NCI-H1694 treated with DMSO at 0.1 percent for 48 hours (cell line): Measurements from ENCODE around the gene A2ML1.
"Not testable (repeated sequence)": the region's sequence is repeated elsewhere in the genome, so short reads cannot be mapped to it uniquely, and the experiment has no call there.

Experiments used
- DNase-seq: peaks from one replicate; lab custom pipeline; 2025; lab: John Stamatoyannopoulos, UW

The A2ML1 gene

GRCh38 chr12:8855891-8856290 lies 33.5 kb downstream of the A2ML1 start:
- no peak for DNase-seq

DNA sequence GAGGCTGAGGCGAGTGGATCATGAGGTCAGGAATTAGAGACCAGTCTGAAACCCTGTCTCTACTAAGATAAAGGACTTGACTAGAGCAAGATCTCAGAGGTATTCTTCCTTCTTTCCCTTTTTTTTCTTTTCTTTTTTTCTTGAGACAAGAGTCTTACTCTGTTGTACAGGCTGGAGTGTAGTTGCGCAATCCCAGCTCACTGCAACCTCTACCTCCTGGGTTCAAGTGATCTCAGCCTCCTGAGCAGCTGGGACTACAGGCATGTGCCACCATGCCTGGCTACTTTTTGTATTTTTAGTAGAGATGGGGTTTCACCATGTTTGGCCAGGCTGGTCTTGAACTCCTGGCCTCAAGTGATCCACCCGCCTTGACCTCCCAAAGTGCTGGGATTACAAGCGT lies 37.0 kb downstream of the A2ML1 start:
- not testable (repeated sequence) for DNase-seq

GRCh38 chr12:8860165-8860961 lies 37.9 kb downstream of the A2ML1 start:
- DNase-seq, result peak; percentile 14

GRCh38 chr12:8866429-8866828 lies 44.0 kb downstream of the A2ML1 start:
- DNase-seq, result no peak

GRCh38 chr12:8867009-8867408 lies 44.6 kb downstream of the A2ML1 start:
- no peak for DNase-seq

- no peak for DNase-seq
Observed at GRCh38 chr12:8867786-8868185, 45.4 kb downstream of the A2ML1 start.

GRCh38 chr12:8870586-8870985 lies 48.2 kb downstream of the A2ML1 start:
- DNase-seq, result no peak

- no peak for DNase-seq
Observed at GRCh38 chr12:8871068-8871467, 48.6 kb downstream of the A2ML1 start.

GRCh38 chr12:8876887-8877286 lies 54.5 kb downstream of the A2ML1 start:
- no peak for DNase-seq

GRCh38 chr12:8886502-8887284 lies 64.3 kb downstream of the A2ML1 start:
- no peak for DNase-seq

DNA sequence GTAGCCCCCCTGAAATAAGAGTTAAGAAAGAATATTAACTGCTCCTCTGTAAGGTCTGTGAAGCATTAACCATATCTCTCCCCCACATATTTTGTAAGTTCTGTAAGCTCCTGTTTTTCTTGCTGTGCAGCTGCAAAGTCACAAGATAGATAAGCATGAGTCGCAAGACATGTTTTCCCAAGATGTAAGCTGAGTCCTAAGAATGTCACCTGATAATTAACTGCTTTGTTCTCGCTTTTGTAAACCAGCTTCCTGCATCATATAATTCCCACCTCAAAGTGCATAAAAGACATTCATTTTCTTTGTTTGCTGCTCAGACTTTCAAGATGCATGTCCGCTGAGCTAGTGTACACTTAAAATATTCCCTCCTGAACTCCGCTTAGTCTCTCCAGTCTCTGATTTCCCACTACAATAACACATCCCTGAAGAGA lies 64.9 kb downstream of the A2ML1 start:
- no peak for DNase-seq

GRCh38 chr12:8890313-8891085 lies 68.1 kb downstream of the A2ML1 start:
- DNase-seq, result peak; percentile 27

DNA sequence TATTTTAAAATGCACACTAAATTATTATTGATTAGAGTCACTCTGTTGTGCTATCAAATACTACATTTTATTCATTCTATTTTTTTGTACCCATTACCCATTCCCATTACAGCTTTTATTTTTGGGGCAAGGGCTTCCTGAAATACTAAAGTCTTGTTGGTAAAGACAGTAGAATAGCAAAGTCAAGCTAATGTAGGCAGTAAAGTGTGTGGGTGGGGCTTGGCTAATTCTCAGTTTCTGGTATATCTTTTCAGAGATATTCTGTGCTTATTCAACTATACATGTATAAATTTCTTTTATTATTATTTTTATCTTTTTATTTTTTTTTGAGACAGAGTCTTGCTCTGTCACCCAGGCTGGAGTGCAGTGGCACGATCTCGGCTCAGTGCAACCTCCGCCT lies 69.6 kb downstream of the A2ML1 start:
- no peak for DNase-seq

- DNase-seq, result no peak
Observed at GRCh38 chr12:8894378-8894777, 72.0 kb downstream of the A2ML1 start.

DNA sequence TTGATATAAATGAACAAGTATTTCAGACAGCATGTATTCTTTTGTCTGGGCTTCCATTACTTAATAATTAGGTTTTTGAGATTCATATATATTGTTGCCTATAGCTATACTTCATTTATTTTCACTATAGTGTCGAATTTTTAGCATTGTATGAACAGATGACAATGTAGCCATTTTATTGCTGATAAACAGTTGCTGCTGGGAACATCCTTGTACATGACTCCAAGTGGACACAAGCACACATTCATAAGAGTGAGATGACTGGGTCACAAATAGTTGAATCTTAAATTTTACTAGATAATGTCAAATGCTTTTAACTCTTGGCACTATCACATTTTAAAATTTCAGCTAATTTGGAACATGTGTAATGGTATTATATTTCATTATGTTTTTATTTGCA lies 72.6 kb downstream of the A2ML1 start:
- no peak for DNase-seq

- no peak for DNase-seq
Observed at GRCh38 chr12:8897081-8897480, 74.7 kb downstream of the A2ML1 start.

DNA sequence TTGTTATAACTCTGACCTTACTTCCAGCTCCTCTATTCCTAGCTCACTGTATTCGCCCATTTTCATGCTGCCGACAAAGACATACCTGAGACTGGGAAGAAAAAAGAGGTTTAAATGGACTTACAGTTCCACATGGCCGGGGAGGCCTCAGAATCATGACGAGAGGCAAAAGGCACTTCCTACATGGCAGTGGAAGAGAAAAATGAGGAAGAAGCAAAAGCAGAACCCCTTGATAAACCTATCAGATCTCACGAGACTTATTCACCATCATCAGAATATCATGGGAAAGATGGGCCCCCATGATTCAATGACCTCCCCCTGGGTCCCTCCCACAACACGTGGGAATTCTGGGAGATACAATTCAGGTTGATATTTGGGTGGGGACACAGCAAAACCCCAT lies 77.4 kb downstream of the A2ML1 start:
- DNase-seq, result no peak

- DNase-seq, result not testable (repeated sequence)
Observed at GRCh38 chr12:8902703-8903102, 80.3 kb downstream of the A2ML1 start.

DNA sequence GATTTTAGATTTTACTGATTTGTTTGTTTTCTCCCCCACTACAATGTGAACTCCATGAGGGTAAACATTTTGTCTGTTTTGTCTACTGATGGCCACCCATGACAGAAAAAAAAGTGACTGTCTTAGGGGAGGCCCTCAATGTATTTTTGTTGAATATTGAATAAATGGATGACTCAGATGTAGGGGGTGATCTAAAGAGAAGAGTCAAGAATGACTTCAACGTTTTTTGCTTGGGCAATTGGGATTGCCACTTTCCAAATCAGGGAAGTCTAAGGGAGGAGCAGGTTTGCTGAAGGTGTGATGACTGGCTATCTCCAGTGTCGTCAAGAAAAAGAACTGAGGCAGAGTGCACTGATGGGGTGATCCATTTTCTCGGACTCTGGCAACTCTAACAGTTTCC lies 81.2 kb downstream of the A2ML1 start:
- DNase-seq, result no peak

- DNase-seq, result no peak
Observed at GRCh38 chr12:8904665-8905064, 82.2 kb downstream of the A2ML1 start.

GRCh38 chr12:8905546-8905945 lies 83.1 kb downstream of the A2ML1 start:
- DNase-seq, result no peak
